Psoas muscle (tissue), 8 donors: ENCODE results near the gene FNDC3A. TPM values are rescaled to one million over a fixed set of nuclear protein-coding genes. Genes with fewer than 3 reads are reported as not detected.

Source experiments
- ATAC-seq, 4 donors: fragments of 200-7000 bp; cut with Tn5 transposase; one replicate each; pipeline ENCODE4 v1.9.1; 2020; ENCODE audit warnings: moderate library complexity in 3 of 4, mild to moderate bottlenecking in 2 of 4
- DNase-seq, 2 donors: peaks; one replicate each; pipeline ENCODE4 v3.0.0-alpha.2; 2020
- H3K27ac ChIP-seq: fragments of 200-600 bp; one replicate; pipeline ENCODE4 v1.8.0; 2022
- H3K27me3 ChIP-seq, 3 donors: fragments of 200-600 bp in 1 of 3; one replicate each; pipeline versions ENCODE4 v1.6.1 to v1.8.0; 2013 to 2022; ENCODE audit warnings: low read length in 2 of 3, mild to moderate bottlenecking in 2 of 3, moderate library complexity in 1 of 3; ENCODE audit not compliant: insufficient read depth in 3 of 3
- H3K36me3 ChIP-seq, 2 donors: fragments of 200-600 bp in 1 of 2; one replicate each; pipeline versions ENCODE4 v1.6.1 to v1.8.0; 2013 to 2022; ENCODE audit warnings: low read depth in 1 of 2, mild to moderate bottlenecking in 1 of 2, moderate library complexity in 1 of 2; ENCODE audit not compliant: insufficient read depth in 1 of 2
- H3K4me1 ChIP-seq: fragments of 200-600 bp; one replicate; pipeline ENCODE4 v1.8.0; 2022
- H3K4me3 ChIP-seq: fragments of 200-600 bp; one replicate; pipeline ENCODE4 v1.8.0; 2022; ENCODE audit warnings: mild to moderate bottlenecking
- H3K9me3 ChIP-seq: fragments of 200-600 bp; one replicate; pipeline ENCODE4 v1.8.0; 2022
- WGBS, 3 donors: extraction: QIAGEN DNeasy Blood & Tissue Kit; methylation state at CpG; one replicate each; pipeline versions ENCODE4 v1.1.6 to v1.1.7; 2013; 5-methylcytosine and 5-hydroxymethylcytosine counted together
- intact Hi-C, 2 donors: fragments of 100-400 bp; cut with DNase I; formaldehyde crosslinking; loops; one replicate each; pipeline versions ENCODE4 v1.11.0 to v1.14.2; 2022
- polyA plus RNA-seq, 3 donors: library from polyadenylated mRNA; stranded (reverse); fragments of 200-250 nt; gene quantifications; one replicate each; pipeline ENCODE4 v1.2.3, GENCODE V29; 2013
- total RNA-seq, 4 donors: library from RNA; stranded (reverse); fragmentation: NEBNext Ultra II Directional in 2 of 4; extraction: Animal tissue kit (Norgen Biotek cat#: 25700) in 2 of 4; gene quantifications; one replicate each; pipeline versions ENCODE4 v1.2.1 to v1.2.4, GENCODE V29; 2021 to 2023
- TF ChIP-seq, protein P1 (sequence below): fragments of 200-600 bp; IDR thresholded peaks from one replicate; pipeline ENCODE4 v1.8.0; 2022; ENCODE audit warnings: antibody characterized with exemption
- donor health status: healthy with polysubstance abuse.
- donor health status: DM: no; HTN: no; CAD: no; lungs with moderate emphysema.
- donor health status: Bipolar disorder and iron deficiency.
- donor health status: healthy.
- donor health status: DM: yes; HTN: yes; CAD: no.
- donor health status: DM: no; HTN: no; CAD: no.
- donor health status: DM: no; HTN: no; CAD: no.
- donor health status: DM: yes; HTN: yes; CAD: no.

Gene FNDC3A
- total and polyA plus RNA-seq, 7 donors, result 4.4 to 18.6 (median 10.5) TPM

GRCh38 chr13:49022472-49023144 is 46.9 kb downstream of the FNDC3A start:
- no peak for DNase-seq
- WGBS, 3 donors, result 67 to 88% (median 71%) methylated on average over 2 of the region's 2 CpGs

DNA sequence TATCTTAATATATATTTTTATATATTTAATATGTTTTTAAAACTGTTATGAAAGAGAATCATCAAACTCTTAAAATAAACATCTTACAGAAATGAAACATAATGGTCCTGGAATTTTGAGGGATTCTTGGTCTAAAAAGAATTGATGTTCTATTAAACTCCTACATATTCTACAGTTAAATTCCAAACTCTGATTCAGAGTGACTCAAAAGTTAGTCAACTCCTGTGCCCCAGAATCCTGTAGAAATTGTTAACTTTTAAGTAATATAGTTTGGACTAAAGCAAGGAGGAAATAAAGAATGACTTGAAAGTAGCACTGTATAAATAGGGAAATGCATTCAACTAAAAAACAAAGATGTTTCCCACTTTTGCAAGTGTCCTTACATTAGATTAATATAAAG is 47.7 kb downstream of the FNDC3A start:
- Histone ChIP-seq H3K27ac (no peak overlapping the region), H3K4me1 (no peaks in the 10 kb centered on the region), H3K4me3 (no peak overlapping the region), H3K27me3 (no peaks in the 10 kb centered on the region), H3K9me3 (no peaks in the 10 kb centered on the region), H3K36me3 (no peaks in the 10 kb centered on the region)
- intact Hi-C loops, result no loop called here
- TF ChIP-seq, protein P1, sequence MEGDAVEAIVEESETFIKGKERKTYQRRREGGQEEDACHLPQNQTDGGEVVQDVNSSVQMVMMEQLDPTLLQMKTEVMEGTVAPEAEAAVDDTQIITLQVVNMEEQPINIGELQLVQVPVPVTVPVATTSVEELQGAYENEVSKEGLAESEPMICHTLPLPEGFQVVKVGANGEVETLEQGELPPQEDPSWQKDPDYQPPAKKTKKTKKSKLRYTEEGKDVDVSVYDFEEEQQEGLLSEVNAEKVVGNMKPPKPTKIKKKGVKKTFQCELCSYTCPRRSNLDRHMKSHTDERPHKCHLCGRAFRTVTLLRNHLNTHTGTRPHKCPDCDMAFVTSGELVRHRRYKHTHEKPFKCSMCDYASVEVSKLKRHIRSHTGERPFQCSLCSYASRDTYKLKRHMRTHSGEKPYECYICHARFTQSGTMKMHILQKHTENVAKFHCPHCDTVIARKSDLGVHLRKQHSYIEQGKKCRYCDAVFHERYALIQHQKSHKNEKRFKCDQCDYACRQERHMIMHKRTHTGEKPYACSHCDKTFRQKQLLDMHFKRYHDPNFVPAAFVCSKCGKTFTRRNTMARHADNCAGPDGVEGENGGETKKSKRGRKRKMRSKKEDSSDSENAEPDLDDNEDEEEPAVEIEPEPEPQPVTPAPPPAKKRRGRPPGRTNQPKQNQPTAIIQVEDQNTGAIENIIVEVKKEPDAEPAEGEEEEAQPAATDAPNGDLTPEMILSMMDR, result no peak
- ATAC-seq (no peak), DNase-seq (no peak)

More at GRCh38 chr13:49022472-49023144, 46.9 kb downstream of the FNDC3A start:
- intact Hi-C loops, result no loop called here
- Histone ChIP-seq H3K4me3 (no peak overlapping the region), H3K9me3 (no peaks in the 10 kb centered on the region), H3K36me3 (no peaks in the 10 kb centered on the region), H3K4me1 (no peaks in the 10 kb centered on the region), H3K27me3 (no peaks in the 10 kb centered on the region), H3K27ac (no peak overlapping the region)
- TF ChIP-seq, protein P1, result no peak
- no peak for ATAC-seq

- Histone ChIP-seq H3K4me3 (no peak overlapping the region), H3K9me3 (no peaks in the 10 kb centered on the region), H3K27me3 (no peaks in the 10 kb centered on the region), H3K4me1 (no peaks in the 10 kb centered on the region), H3K27ac (no peak overlapping the region), H3K36me3 (no peaks in the 10 kb centered on the region)
- no peak for DNase-seq
- no peak for ATAC-seq
- TF ChIP-seq, protein P1, result no peak
- intact Hi-C loops, result no loop called here
- WGBS, 3 donors, result 0 to 38% (median 1%) methylated on average over 1 of the region's 1 CpG
These were observed 51.1 kb downstream of the FNDC3A start for GRCh38 chr13:49026851-49027250.

- DNase-seq, result no peak
- 95 to 97% (median 96%) methylated on average over 2 of the region's 2 CpGs for WGBS, 3 donors
These were observed 53.9 kb downstream of the FNDC3A start for GRCh38 chr13:49029570-49029969.

More at GRCh38 chr13:49029570-49029969, 53.9 kb downstream of the FNDC3A start:
- H3K4me1 ChIP-seq, result no peaks in the 10 kb centered on the region
- no peak for ATAC-seq
- H3K9me3 ChIP-seq, result no peaks in the 10 kb centered on the region
- no peaks in the 10 kb centered on the region for H3K36me3 ChIP-seq
- no peaks in the 10 kb centered on the region for H3K27me3 ChIP-seq
- intact Hi-C loops, result no loop called here
- H3K4me3 ChIP-seq, result no peak overlapping the region
- no peak overlapping the region for H3K27ac ChIP-seq
- TF ChIP-seq, protein P1, result no peak
